Measurements from ENCODE around the gene UBTD2. TPM values are rescaled to one million over a fixed set of nuclear protein-coding genes. Genes with fewer than 3 reads are reported as not detected.
A peak's percentile ranks its signal among the peaks of the same experiment; 100 is the strongest.

UBTD2 gene
- polyA plus RNA-seq, 3 donors, result 2.3 to 3.2 (median 2.6) TPM

- H3K36me3 ChIP-seq (replicated peaks in 1 of 2; ENCODE audit: control insufficient read depth in 1 of 2, insufficient read depth in 2 of 2, low read length in 2 of 2), result peaks cover 13 to 22% of the 10 kb centered on the region in 2 donors
- H3K9ac ChIP-seq (ENCODE audit: insufficient read depth, low read length, poor library complexity, severe bottlenecking), result peak overlapping the region; percentile 71
- Mint-ChIP-seq H3K36me3 (peaks cover 48 to 55% of the 10 kb centered on the region in 2 donors), H3K27me3 (ENCODE audit: low read depth in 3 of 3) (peaks cover 0 to 9% (median 0%) of the 10 kb centered on the region in 3 donors), H3K9me3 (no peaks in the 10 kb centered on the region), H3K27ac (peak overlapping the region; percentile 96 to 98 (median 98)), H3K4me3 (peak overlapping the region; percentile 87 to 92), H3K4me1 (peaks cover 94% of the 10 kb centered on the region)
- TF ChIP-seq CTCF (IDR thresholded peaks at IDR 0.05), result no peak
- peak overlapping the region; percentile 92 to 93 for H3K27ac ChIP-seq (ENCODE audit: low read depth in 1 of 2, low read length in 2 of 2)
- intact Hi-C loops (cut with micrococcal nuclease), result loop anchor here in 1 of 2 donors (2.0 kb wide), 2 partner anchors 14 to 42 kb away; partner anchors contain the start of gene STK10
- DNase-seq, result peak; percentile 76 to 85 (median 80)
- 0% methylated on average over 7 of the region's 7 CpGs for WGBS (ENCODE audit: insufficient coverage)
- H3K4me1 ChIP-seq (ENCODE audit: control insufficient read depth in 1 of 2, insufficient read depth in 2 of 2, low read length in 2 of 2), result peaks cover 85 to 93% of the 10 kb centered on the region in 2 donors
- peaks cover 100% of the 10 kb centered on the region for H4K20me1 ChIP-seq (ENCODE audit: insufficient read depth, low read length)
- H3K9me3 ChIP-seq (replicated peaks in 1 of 2; ENCODE audit: control insufficient read depth in 1 of 2, insufficient read depth in 1 of 2, low read length in 2 of 2), result no peaks in the 10 kb centered on the region
- H3K4me2 ChIP-seq (replicated peaks; ENCODE audit: extremely low read depth, low read length, poor library complexity, severe bottlenecking), result peak overlapping the region; percentile 86
- H3K4me3 ChIP-seq (replicated peaks in 1 of 3; ENCODE audit: low read depth in 2 of 3, low read length in 3 of 3), result peak overlapping the region; percentile 43 to 88 (median 65)
- no peaks in the 10 kb centered on the region for H3K27me3 ChIP-seq (ENCODE audit: control insufficient read depth in 2 of 2, insufficient read depth in 2 of 2, low read length in 2 of 2)
- peaks cover 100% of the 10 kb centered on the region for H3K79me2 ChIP-seq (ENCODE audit: insufficient read depth, low read length)
- no peak overlapping the region for H2AFZ ChIP-seq (ENCODE audit: insufficient read depth, low read depth, low read length, poor library complexity, severe bottlenecking)
Observed at GRCh38 chr5:172175263-172175719, 108.3 kb downstream of the UBTD2 start.

GRCh38 chr5:172173564-172174153, 109.9 kb downstream of the UBTD2 start:
- 22% methylated on average over 4 of the region's 12 CpGs for WGBS (ENCODE audit: insufficient coverage)
- intact Hi-C loops (cut with micrococcal nuclease), result loop anchor here in 1 of 2 donors (2.0 kb wide), 2 partner anchors 15 to 41 kb away; partner anchors contain the start of gene STK10
- Mint-ChIP-seq H3K4me3 (peak overlapping the region; percentile 87 to 92), H3K27ac (peak overlapping the region; percentile 96 to 98 (median 98)), H3K36me3 (peaks cover 62 to 70% of the 10 kb centered on the region in 2 donors), H3K9me3 (no peaks in the 10 kb centered on the region), H3K4me1 (peaks cover 90% of the 10 kb centered on the region), H3K27me3 (ENCODE audit: low read depth in 3 of 3) (peaks cover 0 to 7% (median 0%) of the 10 kb centered on the region in 3 donors)
- Histone ChIP-seq H2AFZ (ENCODE audit: insufficient read depth, low read depth, low read length, poor library complexity, severe bottlenecking) (no peak overlapping the region), H4K20me1 (ENCODE audit: insufficient read depth, low read length) (peaks cover 100% of the 10 kb centered on the region), H3K27ac (ENCODE audit: low read depth in 1 of 2, low read length in 2 of 2) (peak overlapping the region; percentile 92 to 93), H3K4me3 (replicated peaks in 1 of 3; ENCODE audit: low read depth in 2 of 3, low read length in 3 of 3) (peak overlapping the region in 2 of 3 experiments; percentile 43 to 88), H3K36me3 (replicated peaks in 1 of 2; ENCODE audit: control insufficient read depth in 1 of 2, insufficient read depth in 2 of 2, low read length in 2 of 2) (peaks cover 21 to 37% of the 10 kb centered on the region in 2 donors), H3K27me3 (ENCODE audit: control insufficient read depth in 2 of 2, insufficient read depth in 2 of 2, low read length in 2 of 2) (no peaks in the 10 kb centered on the region), H3K4me2 (replicated peaks; ENCODE audit: extremely low read depth, low read length, poor library complexity, severe bottlenecking) (peak overlapping the region; percentile 86), H3K4me1 (ENCODE audit: control insufficient read depth in 1 of 2, insufficient read depth in 2 of 2, low read length in 2 of 2) (peaks cover 69 to 89% of the 10 kb centered on the region in 2 donors), H3K9ac (ENCODE audit: insufficient read depth, low read length, poor library complexity, severe bottlenecking) (peak overlapping the region; percentile 71), H3K9me3 (replicated peaks in 1 of 2; ENCODE audit: control insufficient read depth in 1 of 2, insufficient read depth in 1 of 2, low read length in 2 of 2) (no peaks in the 10 kb centered on the region), H3K79me2 (ENCODE audit: insufficient read depth, low read length) (peaks cover 100% of the 10 kb centered on the region)
- peak; percentile 88 to 95 (median 91) for DNase-seq
- no peak for TF ChIP-seq CTCF (IDR thresholded peaks at IDR 0.05)

Measured in CD14-positive monocyte (primary cell).